LNCAP (cell line): ENCODE measurements around the gene LLGL1.

ENCODE experiments used
- TF ChIP-seq, protein P1 (sequence below): fragments of 450-650 bp; IDR thresholded peaks from 2 replicates; pipeline ENCODE4 v1.5.1; 2017; ENCODE audit warnings: mild to moderate bottlenecking

LLGL1 gene

DNA sequence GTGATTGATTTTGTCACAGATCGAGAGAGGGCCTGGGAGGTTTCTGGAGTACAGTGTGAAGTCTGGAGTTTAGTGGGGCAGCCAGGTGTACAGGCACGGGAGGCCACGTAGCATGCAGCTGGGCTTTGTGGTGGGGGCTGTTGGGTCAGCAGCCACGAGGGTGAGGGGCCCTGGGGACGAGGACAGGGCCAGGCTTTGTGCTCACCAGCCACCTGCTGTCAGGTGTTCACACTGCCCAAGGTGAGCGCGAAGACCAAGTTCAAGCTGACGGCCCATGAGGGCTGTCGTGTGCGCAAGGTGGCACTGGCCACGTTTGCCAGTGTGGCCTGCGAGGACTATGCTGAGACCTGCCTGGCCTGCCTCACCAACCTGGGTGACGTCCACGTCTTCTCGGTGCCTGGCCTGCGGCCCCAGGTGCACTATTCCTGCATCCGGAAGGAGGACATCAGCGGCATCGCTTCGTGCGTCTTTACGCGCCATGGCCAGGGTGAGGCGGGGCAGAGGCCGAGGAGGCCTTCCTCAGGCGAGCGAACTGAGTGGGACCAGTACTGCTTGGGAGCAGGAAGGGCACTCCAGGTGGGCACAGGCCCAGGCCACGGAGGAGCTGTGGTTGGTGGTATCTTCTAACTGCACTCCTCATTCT, 15.9 kb downstream of the LLGL1 start:
- TF ChIP-seq, protein P1, sequence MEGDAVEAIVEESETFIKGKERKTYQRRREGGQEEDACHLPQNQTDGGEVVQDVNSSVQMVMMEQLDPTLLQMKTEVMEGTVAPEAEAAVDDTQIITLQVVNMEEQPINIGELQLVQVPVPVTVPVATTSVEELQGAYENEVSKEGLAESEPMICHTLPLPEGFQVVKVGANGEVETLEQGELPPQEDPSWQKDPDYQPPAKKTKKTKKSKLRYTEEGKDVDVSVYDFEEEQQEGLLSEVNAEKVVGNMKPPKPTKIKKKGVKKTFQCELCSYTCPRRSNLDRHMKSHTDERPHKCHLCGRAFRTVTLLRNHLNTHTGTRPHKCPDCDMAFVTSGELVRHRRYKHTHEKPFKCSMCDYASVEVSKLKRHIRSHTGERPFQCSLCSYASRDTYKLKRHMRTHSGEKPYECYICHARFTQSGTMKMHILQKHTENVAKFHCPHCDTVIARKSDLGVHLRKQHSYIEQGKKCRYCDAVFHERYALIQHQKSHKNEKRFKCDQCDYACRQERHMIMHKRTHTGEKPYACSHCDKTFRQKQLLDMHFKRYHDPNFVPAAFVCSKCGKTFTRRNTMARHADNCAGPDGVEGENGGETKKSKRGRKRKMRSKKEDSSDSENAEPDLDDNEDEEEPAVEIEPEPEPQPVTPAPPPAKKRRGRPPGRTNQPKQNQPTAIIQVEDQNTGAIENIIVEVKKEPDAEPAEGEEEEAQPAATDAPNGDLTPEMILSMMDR = no peak

DNA sequence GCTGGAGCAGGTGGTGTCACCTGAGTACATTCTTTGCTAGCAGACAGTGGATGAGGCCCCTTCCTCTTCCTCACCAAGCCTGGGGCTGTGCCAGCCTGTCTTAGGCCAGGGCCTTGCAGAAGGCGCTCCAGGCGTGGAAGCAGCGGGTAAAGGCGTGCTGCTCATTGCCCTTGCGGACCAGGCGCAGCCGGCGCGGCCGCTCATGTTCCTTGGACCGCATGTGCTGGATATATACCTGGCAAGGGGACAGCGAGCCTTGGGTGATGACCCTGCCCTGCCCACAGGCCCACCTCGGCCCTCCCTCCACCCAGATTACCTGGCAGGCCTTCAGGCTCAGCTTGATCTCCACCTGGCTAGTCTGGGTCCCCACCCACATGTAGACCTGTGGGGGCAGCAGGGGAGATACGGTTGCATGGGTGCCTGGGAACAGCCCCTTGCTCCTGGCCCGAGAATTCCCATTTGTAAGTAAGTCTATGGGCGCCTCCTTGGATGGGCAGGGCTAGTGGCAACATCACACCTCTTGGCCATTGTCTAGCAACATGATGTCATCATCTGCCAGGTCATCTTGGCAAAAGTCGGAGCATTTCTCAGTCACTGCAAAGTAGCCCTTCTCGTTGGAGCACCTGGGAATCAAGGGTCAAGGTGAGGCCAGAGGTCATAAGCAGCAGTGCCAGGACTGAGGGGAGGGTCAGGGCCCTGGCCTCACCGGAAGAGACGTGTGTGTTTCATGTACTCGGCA, 19.8 kb downstream of the LLGL1 start:
- TF ChIP-seq, protein P1 = no peak

DNA sequence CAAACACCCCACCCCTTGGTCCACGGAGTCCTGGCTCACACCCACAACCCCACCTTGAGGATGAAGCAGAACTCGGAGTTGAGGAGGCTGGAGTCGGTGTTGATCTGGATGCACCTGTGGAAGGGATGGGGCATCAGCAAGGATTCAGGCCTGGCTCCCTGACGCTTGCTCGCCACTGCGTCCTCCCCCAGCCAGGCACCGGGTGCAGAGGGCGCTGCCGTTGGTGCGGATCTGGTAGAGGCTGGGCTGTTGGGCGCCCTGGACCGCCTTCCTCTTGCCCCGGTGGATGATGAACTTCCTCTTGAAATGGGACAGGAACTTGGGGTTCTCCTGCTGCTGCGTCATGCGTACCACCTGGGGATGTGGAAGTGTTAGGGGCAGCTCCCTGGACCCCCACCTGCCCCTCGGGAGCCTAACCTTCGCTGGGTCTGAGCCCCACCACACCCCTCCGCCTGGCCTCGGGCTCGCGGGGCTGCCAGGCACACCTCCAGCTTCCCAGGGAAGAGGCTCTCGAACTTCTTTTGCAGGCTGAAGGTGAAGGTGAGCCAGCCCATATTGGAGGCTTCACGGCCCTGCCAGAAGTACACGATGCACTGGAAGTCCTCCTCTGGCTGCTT, 20.8 kb downstream of the LLGL1 start:
- TF ChIP-seq, protein P1 = no peak

DNA sequence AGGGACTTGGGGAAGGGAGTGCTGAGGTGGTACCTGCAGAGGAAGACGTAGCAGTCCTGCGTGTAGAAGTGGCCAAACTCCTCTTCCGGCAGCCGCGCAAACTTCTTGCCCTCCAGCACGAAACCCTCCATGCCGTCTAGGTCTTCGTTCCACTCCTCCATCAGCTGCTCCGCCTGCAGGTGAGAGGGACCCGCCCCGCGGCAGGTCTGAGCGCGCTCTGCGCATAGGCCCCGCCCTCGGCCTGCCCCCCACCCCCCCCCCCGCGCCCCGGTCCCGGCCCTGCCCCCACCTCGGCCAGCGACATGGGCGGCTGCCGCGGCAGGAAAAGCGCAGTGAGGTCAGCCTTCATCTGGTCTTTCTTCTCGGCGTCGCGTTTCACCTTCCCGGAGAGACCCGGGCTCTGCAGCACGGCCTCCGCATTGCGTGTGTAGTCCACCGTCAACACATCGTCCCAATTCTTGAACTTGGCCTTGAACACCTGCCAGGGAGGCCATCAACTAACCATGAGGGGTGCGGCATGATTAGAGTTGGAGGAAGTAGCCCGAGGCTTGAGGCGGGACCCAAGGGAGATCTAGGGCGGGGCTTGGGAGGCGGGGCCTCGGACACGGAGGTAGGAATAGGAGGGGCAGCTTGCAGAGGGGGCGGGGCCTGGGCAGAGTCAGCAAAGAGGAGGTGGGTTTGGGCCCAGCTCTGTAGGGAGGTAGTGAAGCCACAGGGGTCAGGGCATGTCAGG, 21.6 kb downstream of the LLGL1 start:
- TF ChIP-seq, protein P1 = no peak

DNA sequence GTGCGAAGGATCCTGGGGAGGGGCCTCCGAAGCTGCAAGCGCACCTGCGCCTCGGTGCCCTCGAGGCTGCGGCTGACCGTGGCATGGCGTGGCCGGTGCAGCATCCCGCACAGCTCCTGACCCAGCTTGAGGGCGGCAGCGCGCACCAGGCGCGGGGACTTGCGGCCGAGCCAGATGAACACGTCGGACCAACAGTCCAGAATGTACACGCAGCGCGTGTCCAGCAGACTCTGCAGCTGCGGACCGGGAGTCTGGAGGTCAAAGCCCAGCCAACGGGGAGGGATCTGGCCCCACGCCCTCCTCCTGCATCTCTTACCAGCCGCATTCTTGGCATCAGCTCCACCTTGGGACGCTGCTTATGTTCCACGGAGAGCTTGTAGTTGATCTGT, 22.2 kb downstream of the LLGL1 start:
- TF ChIP-seq, protein P1 = no peak

DNA sequence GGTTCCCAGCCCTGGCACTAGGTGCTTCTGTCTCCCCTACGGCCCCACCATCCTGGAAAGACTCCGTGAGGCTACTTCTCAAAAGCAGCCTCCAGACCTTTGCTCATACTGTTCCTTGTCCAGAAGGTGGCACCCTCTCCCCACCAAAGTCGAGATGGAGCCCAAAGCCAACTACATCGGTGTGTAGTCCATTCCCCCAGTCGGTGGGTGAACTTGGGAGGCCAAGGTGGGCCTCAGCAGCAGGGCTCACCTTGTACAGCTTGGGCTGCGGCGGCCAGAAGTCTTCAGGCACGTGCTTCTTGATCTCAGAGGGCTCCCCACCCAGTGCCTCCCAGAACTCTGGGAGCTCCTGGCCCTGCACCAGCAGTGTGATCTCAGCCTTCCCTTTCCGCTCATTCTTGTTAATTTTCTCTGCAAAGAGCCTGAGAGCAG, 22.9 kb downstream of the LLGL1 start:
- TF ChIP-seq, protein P1 = peak; percentile 69

DNA sequence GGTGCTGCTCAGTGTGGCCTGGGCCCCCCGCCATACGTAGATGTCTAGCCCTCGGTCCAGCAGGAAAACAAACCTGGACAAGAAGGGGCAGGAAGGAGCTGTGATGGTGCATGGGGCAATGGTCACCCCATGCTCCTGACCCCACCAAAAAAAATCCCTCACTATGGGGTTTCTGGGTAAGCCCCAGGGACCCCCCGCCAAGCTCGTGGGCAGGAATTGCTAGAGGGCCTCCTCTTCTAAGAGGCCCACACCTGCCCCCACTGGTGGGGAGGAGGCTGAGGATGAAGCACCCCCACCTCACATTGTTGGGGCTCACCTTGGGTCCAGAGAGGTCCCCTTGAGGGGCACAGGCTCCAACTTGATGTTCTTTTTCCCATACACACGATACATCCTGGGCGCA, 23.4 kb downstream of the LLGL1 start:
- TF ChIP-seq, protein P1 = no peak
